Prostate gland (tissue), 2 donors: ENCODE results near the gene ADGRL4. TPM values are rescaled to one million over a fixed set of nuclear protein-coding genes. Genes with fewer than 3 reads are reported as not detected.
"Not testable (repeated sequence)": the region's sequence is repeated elsewhere in the genome, so short reads cannot be mapped to it uniquely, and the experiment has no call there.

Source experiments
- DNase-seq: peaks from one replicate; pipeline ENCODE4 v3.0.0-alpha.2; 2019; ENCODE audit warnings: low spot score
- H3K27ac ChIP-seq, 2 donors: fragments of 200-600 bp; sonication (generic); 2 replicates each; pipeline ENCODE4 v1.5.1; 2017 to 2019
- H3K27me3 ChIP-seq: fragments of 200-600 bp; sonication (generic); replicated peaks from 2 replicates; pipeline ENCODE4 v1.5.1; 2019; ENCODE audit not compliant: insufficient read depth
- H3K36me3 ChIP-seq, 2 donors: fragments of 200-600 bp; sonication (generic); 1 replicate in 1 of 2; 2 replicates in 1 of 2; pipeline versions ENCODE4 v1.5.1 to v1.8.1; 2017 to 2019
- H3K4me1 ChIP-seq: fragments of 200-600 bp; sonication (generic); replicated peaks from 2 replicates; pipeline ENCODE4 v1.5.1; 2019
- H3K4me3 ChIP-seq, 2 donors: fragments of 200-600 bp; sonication (generic); 2 replicates each; pipeline ENCODE4 v1.5.1; 2017 to 2019
- H3K9me3 ChIP-seq: fragments of 200-600 bp; sonication (generic); 2 replicates; pipeline ENCODE4 v1.5.1; 2017
- POLR2A ChIP-seq: fragments of 450-650 bp; IDR thresholded peaks from one replicate; pipeline ENCODE4 v1.6.1; 2016; ENCODE audit warnings: antibody characterized with exemption, mild to moderate bottlenecking
- POLR2AphosphoS5 ChIP-seq: sonication (generic); formaldehyde crosslinking; IDR thresholded peaks from one replicate; pipeline ENCODE4 v1.6.1; 2017; ENCODE audit warnings: antibody characterized with exemption
- WGBS: methylation state at CpG from one replicate; pipeline ENCODE4 v1.1.5; 2018; 5-methylcytosine and 5-hydroxymethylcytosine counted together
- intact Hi-C: fragments of 100-400 bp; cut with DNase I; formaldehyde crosslinking; loops from one replicate; pipeline ENCODE4 v1.14.2; 2022
- total RNA-seq, 2 donors: library from RNA; depleted of rRNA; stranded (reverse); fragments of >200 nt; gene quantifications; one replicate each; pipeline ENCODE4 v1.1.0, GENCODE V29; 2016
- TF ChIP-seq, protein P1 (sequence below), 4 experiments: fragments of 200-600 bp in 2 of 4; fragments of 450-650 bp in 2 of 4; sonication (generic) in 2 of 4; IDR thresholded peaks; 1 replicate in 3 of 4; 2 replicates in 1 of 4; pipeline ENCODE4 v1.5.1; 2016 to 2019; ENCODE audit warnings: antibody characterized with exemption in 4 of 4, mild to moderate bottlenecking in 2 of 4, moderate library complexity in 2 of 4

ADGRL4 gene
- total RNA-seq, 2 donors from 2014 or later: 5.8 to 15.2 TPM

- no peak overlapping the region for H3K27ac ChIP-seq
- H3K4me1 ChIP-seq: no peaks in the 10 kb centered on the region
- H3K36me3 ChIP-seq: no peaks in the 10 kb centered on the region
- H3K4me3 ChIP-seq: no peak overlapping the region
- DNase-seq: no peak
- no peaks in the 10 kb centered on the region for H3K27me3 ChIP-seq
- no peak for TF ChIP-seq POLR2AphosphoS5
- TF ChIP-seq, protein P1, sequence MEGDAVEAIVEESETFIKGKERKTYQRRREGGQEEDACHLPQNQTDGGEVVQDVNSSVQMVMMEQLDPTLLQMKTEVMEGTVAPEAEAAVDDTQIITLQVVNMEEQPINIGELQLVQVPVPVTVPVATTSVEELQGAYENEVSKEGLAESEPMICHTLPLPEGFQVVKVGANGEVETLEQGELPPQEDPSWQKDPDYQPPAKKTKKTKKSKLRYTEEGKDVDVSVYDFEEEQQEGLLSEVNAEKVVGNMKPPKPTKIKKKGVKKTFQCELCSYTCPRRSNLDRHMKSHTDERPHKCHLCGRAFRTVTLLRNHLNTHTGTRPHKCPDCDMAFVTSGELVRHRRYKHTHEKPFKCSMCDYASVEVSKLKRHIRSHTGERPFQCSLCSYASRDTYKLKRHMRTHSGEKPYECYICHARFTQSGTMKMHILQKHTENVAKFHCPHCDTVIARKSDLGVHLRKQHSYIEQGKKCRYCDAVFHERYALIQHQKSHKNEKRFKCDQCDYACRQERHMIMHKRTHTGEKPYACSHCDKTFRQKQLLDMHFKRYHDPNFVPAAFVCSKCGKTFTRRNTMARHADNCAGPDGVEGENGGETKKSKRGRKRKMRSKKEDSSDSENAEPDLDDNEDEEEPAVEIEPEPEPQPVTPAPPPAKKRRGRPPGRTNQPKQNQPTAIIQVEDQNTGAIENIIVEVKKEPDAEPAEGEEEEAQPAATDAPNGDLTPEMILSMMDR (IDR thresholded peaks at IDR 0.05): no peak
- TF ChIP-seq POLR2A: no peak
- WGBS: 68% methylated on average over 2 of the region's 2 CpGs
- no peaks in the 10 kb centered on the region for H3K9me3 ChIP-seq
- intact Hi-C loops: no loop called here
These were observed 19.5 kb downstream of the ADGRL4 start for GRCh38 chr1:78987042-78987441.

GRCh38 chr1:78980511-78980910, 26.0 kb downstream of the ADGRL4 start:
- Histone ChIP-seq H3K27me3 (no peaks in the 10 kb centered on the region), H3K36me3 (no peaks in the 10 kb centered on the region), H3K4me3 (no peak overlapping the region), H3K4me1 (no peaks in the 10 kb centered on the region), H3K27ac (no peak overlapping the region), H3K9me3 (no peaks in the 10 kb centered on the region)
- no peak for DNase-seq
- no peak for TF ChIP-seq POLR2AphosphoS5
- TF ChIP-seq POLR2A: no peak
- TF ChIP-seq, protein P1 (IDR thresholded peaks at IDR 0.05): no peak
- 65% methylated on average over 3 of the region's 3 CpGs for WGBS
- intact Hi-C loops: no loop called here

GRCh38 chr1:78972723-78973122, 33.8 kb downstream of the ADGRL4 start:
- intact Hi-C loops: no loop called here
- no peak for DNase-seq
- 74% methylated on average over 2 of the region's 2 CpGs for WGBS
- Histone ChIP-seq H3K36me3 (no peaks in the 10 kb centered on the region), H3K4me3 (no peak overlapping the region), H3K27me3 (no peaks in the 10 kb centered on the region), H3K9me3 (no peaks in the 10 kb centered on the region), H3K4me1 (no peaks in the 10 kb centered on the region), H3K27ac (no peak overlapping the region)
- no peak for TF ChIP-seq POLR2AphosphoS5
- no peak for TF ChIP-seq POLR2A
- TF ChIP-seq, protein P1 (IDR thresholded peaks at IDR 0.05): no peak

- H3K36me3 ChIP-seq, intact Hi-C loops, H3K9me3 ChIP-seq, H3K27me3 ChIP-seq, H3K27ac ChIP-seq, DNase-seq, H3K4me3 ChIP-seq, H3K4me1 ChIP-seq: not testable (repeated sequence)
These were observed 39.4 kb downstream of the ADGRL4 start for GRCh38 chr1:78967091-78967490.

GRCh38 chr1:78958711-78959110, 47.8 kb downstream of the ADGRL4 start:
- TF ChIP-seq, protein P1 (IDR thresholded peaks at IDR 0.05): no peak
- TF ChIP-seq POLR2A: no peak
- no peak for TF ChIP-seq POLR2AphosphoS5
- no peak overlapping the region for H3K4me3 ChIP-seq
- 19% methylated on average over 2 of the region's 2 CpGs for WGBS
- no peaks in the 10 kb centered on the region for H3K36me3 ChIP-seq
- intact Hi-C loops: no loop called here
- DNase-seq: no peak
- H3K27ac ChIP-seq: no peak overlapping the region
- H3K9me3 ChIP-seq: no peaks in the 10 kb centered on the region
- H3K4me1 ChIP-seq: no peaks in the 10 kb centered on the region
- H3K27me3 ChIP-seq: no peaks in the 10 kb centered on the region
